C4-2B (cell line): ENCODE results near the gene CAPNS2.

Source experiments
- CTCF ChIP-seq: fragments of 450-650 bp; conservative IDR thresholded peaks from 2 replicates; pipeline ENCODE4 v1.5.1; 2017; ENCODE audit warnings: mild to moderate bottlenecking
- ZFX ChIP-seq: fragments of 450-650 bp; IDR thresholded peaks from 2 replicates; pipeline ENCODE4 v1.6.1; 2017

DNA sequence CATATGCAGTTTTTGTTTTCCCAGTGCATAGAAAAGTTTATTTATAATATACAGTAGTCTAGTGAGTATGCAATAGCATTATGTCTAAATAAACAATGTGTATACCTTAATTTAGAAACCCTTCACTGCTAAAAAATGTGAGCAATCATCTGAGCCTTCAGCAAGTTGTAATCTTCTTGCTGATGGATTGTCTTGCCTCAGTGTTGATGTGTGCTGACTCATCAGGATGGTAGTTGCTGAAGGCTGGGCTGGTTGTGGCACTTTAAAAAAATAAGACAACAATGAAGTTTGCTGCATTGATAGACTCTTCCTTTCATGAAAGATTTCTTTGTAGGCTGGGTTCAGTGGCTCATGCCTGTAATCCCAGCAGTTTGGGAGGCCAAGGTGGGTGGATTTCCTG lies 13.9 kb upstream of the CAPNS2 start:
- TF ChIP-seq CTCF (no peak), ZFX (no peak)
